ENCODE data around the gene DNAH2. TPM values are rescaled to one million over a fixed set of nuclear protein-coding genes. Genes with fewer than 3 reads are reported as not detected.

The DNAH2 gene
- total and polyA plus RNA-seq, 2 of the 13 experiments (the other 11 are each of a cell fraction or from before 2014, with no cell fraction given), result not detected

GRCh38 chr17:7842380-7843256 lies 125.1 kb downstream of the DNAH2 start (continued):
- TF ChIP-seq TGIF2 (CRISPR knock-in tag; IDR thresholded peaks at IDR 0.05) (no peak), DDIT3 (CRISPR knock-in tag; IDR thresholded peaks at IDR 0.05) (no peak), GZF1 (CRISPR knock-in tag; IDR thresholded peaks at IDR 0.05) (no peak), ZNF547 (CRISPR knock-in tag; IDR thresholded peaks at IDR 0.05) (no peak), ZSCAN5A (CRISPR knock-in tag; IDR thresholded peaks at IDR 0.05; ENCODE audit: borderline replicate concordance) (no peak), ZNF276 (CRISPR knock-in tag; IDR thresholded peaks at IDR 0.05; ENCODE audit: low read depth) (no peak), AGO2 (optimal IDR thresholded peaks at IDR 0.05; ENCODE audit: low read depth, low read length) (peak; percentile 74), ZNF672 (CRISPR knock-in tag; IDR thresholded peaks at IDR 0.05) (no peak), ZFY (CRISPR knock-in tag; IDR thresholded peaks at IDR 0.05) (no peak), RBM39 (IDR thresholded peaks at IDR 0.05; ENCODE audit: low read depth, low read length, poor library complexity, severe bottlenecking) (peak; percentile 25), GATAD1 (CRISPR knock-in tag; IDR thresholded peaks at IDR 0.05) (peak; percentile 9; the same call in 1 of the 2 replicates), ZNF674 (CRISPR knock-in tag; IDR thresholded peaks at IDR 0.05; ENCODE audit: low read depth) (no peak), KLF13 (CRISPR knock-in tag; IDR thresholded peaks at IDR 0.05) (no peak), POGZ (CRISPR knock-in tag; IDR thresholded peaks at IDR 0.05) (no peak; the same call in 1 of the 2 replicates), MIER3 (CRISPR knock-in tag; IDR thresholded peaks at IDR 0.05; ENCODE audit: borderline replicate concordance) (peak; percentile 0; the same call in 1 of the 2 replicates), MAFF (IDR thresholded peaks at IDR 0.05; ENCODE audit: low read depth, low read length) (peak; percentile 43), BHLHE40 (IDR thresholded peaks at IDR 0.05; ENCODE audit: low read length) (no peak; the same call in 1 of the 2 replicates), ELF3 (CRISPR knock-in tag; IDR thresholded peaks at IDR 0.05) (peak; percentile 50; the same call in 1 of the 2 replicates)
- TF ChIP-seq, protein P1, sequence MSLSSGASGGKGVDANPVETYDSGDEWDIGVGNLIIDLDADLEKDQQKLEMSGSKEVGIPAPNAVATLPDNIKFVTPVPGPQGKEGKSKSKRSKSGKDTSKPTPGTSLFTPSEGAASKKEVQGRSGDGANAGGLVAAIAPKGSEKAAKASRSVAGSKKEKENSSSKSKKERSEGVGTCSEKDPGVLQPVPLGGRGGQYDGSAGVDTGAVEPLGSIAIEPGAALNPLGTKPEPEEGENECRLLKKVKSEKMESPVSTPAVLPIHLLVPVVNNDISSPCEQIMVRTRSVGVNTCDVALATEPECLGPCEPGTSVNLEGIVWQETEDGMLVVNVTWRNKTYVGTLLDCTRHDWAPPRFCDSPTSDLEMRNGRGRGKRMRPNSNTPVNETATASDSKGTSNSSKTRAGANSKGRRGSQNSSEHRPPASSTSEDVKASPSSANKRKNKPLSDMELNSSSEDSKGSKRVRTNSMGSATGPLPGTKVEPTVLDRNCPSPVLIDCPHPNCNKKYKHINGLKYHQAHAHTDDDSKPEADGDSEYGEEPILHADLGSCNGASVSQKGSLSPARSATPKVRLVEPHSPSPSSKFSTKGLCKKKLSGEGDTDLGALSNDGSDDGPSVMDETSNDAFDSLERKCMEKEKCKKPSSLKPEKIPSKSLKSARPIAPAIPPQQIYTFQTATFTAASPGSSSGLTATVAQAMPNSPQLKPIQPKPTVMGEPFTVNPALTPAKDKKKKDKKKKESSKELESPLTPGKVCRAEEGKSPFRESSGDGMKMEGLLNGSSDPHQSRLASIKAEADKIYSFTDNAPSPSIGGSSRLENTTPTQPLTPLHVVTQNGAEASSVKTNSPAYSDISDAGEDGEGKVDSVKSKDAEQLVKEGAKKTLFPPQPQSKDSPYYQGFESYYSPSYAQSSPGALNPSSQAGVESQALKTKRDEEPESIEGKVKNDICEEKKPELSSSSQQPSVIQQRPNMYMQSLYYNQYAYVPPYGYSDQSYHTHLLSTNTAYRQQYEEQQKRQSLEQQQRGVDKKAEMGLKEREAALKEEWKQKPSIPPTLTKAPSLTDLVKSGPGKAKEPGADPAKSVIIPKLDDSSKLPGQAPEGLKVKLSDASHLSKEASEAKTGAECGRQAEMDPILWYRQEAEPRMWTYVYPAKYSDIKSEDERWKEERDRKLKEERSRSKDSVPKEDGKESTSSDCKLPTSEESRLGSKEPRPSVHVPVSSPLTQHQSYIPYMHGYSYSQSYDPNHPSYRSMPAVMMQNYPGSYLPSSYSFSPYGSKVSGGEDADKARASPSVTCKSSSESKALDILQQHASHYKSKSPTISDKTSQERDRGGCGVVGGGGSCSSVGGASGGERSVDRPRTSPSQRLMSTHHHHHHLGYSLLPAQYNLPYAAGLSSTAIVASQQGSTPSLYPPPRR (CRISPR knock-in tag; IDR thresholded peaks at IDR 0.05; ENCODE audit: borderline replicate concordance), result no peak
- TF ChIP-seq, protein P2, sequence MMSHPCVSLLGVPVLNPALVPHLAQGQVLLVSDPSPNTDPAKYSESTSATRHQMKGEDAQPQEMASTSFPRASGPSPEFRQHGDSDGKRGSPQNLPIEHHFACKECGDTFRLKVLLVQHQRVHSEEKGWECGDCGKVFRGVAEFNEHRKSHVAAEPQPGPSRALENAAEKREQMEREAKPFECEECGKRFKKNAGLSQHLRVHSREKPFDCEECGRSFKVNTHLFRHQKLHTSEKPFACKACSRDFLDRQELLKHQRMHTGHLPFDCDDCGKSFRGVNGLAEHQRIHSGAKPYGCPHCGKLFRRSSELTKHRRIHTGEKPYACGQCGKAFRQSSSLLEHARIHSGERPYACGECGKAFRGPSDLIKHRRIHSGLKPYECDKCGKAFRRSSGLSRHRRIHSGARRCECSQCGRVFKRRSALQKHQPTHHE (CRISPR knock-in tag; IDR thresholded peaks at IDR 0.05; ENCODE audit: borderline replicate concordance), result 0 out of 2 replicates have a peak, but pooled peaks have one; percentile 37
